Measurements from ENCODE around the gene CLCN4. TPM values are rescaled to one million over a fixed set of nuclear protein-coding genes. Genes with fewer than 3 reads are reported as not detected.

CLCN4 gene
- total RNA-seq, 1 donor from 2014 or later: 13.8 TPM

- no peak for TF ChIP-seq CTCF (IDR thresholded peaks at IDR 0.05)
- Histone ChIP-seq H3K4me3 (no peak overlapping the region), H3K27ac (no peak overlapping the region), H3K9me3 (no peaks in the 10 kb centered on the region), H3K27me3 (ENCODE audit: low read depth) (no peaks in the 10 kb centered on the region), H3K36me3 (peaks cover 12% of the 10 kb centered on the region), H3K4me1 (no peaks in the 10 kb centered on the region)
- DNase-seq (no peak), ATAC-seq (no peak)
- intact Hi-C loops (cut with DNase I): no loop called here
Observed at GRCh38 chrX:10146346-10146745, 10.4 kb upstream of the CLCN4 start.

- Histone ChIP-seq H3K9me3 (no peaks in the 10 kb centered on the region), H3K27ac (no peak overlapping the region), H3K4me1 (no peaks in the 10 kb centered on the region), H3K4me3 (no peak overlapping the region), H3K36me3 (no peaks in the 10 kb centered on the region), H3K27me3 (ENCODE audit: low read depth) (no peaks in the 10 kb centered on the region)
- ATAC-seq: no peak
- DNase-seq: no peak
- TF ChIP-seq CTCF (IDR thresholded peaks at IDR 0.05): no peak
- intact Hi-C loops (cut with DNase I): no loop called here
Observed at GRCh38 chrX:10152086-10152485, 4.7 kb upstream of the CLCN4 start.

GRCh38 chrX:10155137-10155536 lies 1.6 kb upstream of the CLCN4 start:
- H3K9me3 ChIP-seq: no peaks in the 10 kb centered on the region
- no peaks in the 10 kb centered on the region for H3K36me3 ChIP-seq
- H3K27ac ChIP-seq: no peak overlapping the region
- intact Hi-C loops (cut with DNase I): no loop called here
- H3K4me1 ChIP-seq: no peaks in the 10 kb centered on the region
- no peak for TF ChIP-seq CTCF (IDR thresholded peaks at IDR 0.05)
- ATAC-seq (no peak), DNase-seq (no peak)
- no peak overlapping the region for H3K4me3 ChIP-seq
- no peaks in the 10 kb centered on the region for H3K27me3 ChIP-seq (ENCODE audit: low read depth)

GRCh38 chrX:10157032-10157341 lies 212 bp downstream of the CLCN4 start:
- intact Hi-C loops (cut with DNase I): no loop called here
- no peak for TF ChIP-seq CTCF (IDR thresholded peaks at IDR 0.05)
- H3K36me3 ChIP-seq: no peaks in the 10 kb centered on the region
- peak overlapping the region; percentile 46 for H3K4me3 ChIP-seq
- H3K4me1 ChIP-seq: no peaks in the 10 kb centered on the region
- DNase-seq (no peak), ATAC-seq (no peak)
- peak overlapping the region; percentile 62 for H3K27ac ChIP-seq
- H3K27me3 ChIP-seq (ENCODE audit: low read depth): no peaks in the 10 kb centered on the region
- no peaks in the 10 kb centered on the region for H3K9me3 ChIP-seq

GRCh38 chrX:10157543-10157942 lies 768 bp downstream of the CLCN4 start:
- H3K36me3 ChIP-seq: no peaks in the 10 kb centered on the region
- ATAC-seq (no peak), DNase-seq (no peak)
- H3K4me3 ChIP-seq: peak overlapping the region; percentile 46
- TF ChIP-seq CTCF (IDR thresholded peaks at IDR 0.05): no peak
- H3K27me3 ChIP-seq (ENCODE audit: low read depth): no peaks in the 10 kb centered on the region
- no peaks in the 10 kb centered on the region for H3K9me3 ChIP-seq
- H3K4me1 ChIP-seq: no peaks in the 10 kb centered on the region
- intact Hi-C loops (cut with DNase I): no loop called here
- H3K27ac ChIP-seq: no peak overlapping the region

Data from lower lobe of right lung (tissue), 2 donors.